Spleen (tissue), 11 donors: ENCODE measurements around the gene BLNK. TPM values are rescaled to one million over a fixed set of nuclear protein-coding genes. Genes with fewer than 3 reads are reported as not detected.

Source experiments
- DNase-seq: peaks from one replicate; pipeline ENCODE4 v3.0.0-alpha.2; 2020
- H3K27ac ChIP-seq, 8 donors: fragments of 200-600 bp; sonication (generic) in 7 of 8; 1 replicate in 4 of 8; 2 replicates in 4 of 8; pipeline versions ENCODE4 v1.5.0 to v1.8.0; 2016 to 2021; ENCODE audit warnings: inconsistent platforms in 4 of 8, mild to moderate bottlenecking in 4 of 8, moderate library complexity in 1 of 8
- H3K27me3 ChIP-seq, 7 donors: fragments of 200-600 bp; sonication (generic) in 6 of 7; replicated peaks in 1 of 7; 1 replicate in 4 of 7; 2 replicates in 3 of 7; pipeline versions ENCODE4 v1.5.0 to v1.8.0; 2016 to 2021; ENCODE audit warnings: inconsistent platforms in 3 of 7, mild to moderate bottlenecking in 1 of 7
- H3K36me3 ChIP-seq, 6 donors: fragments of 200-600 bp; sonication (generic) in 5 of 6; 1 replicate in 4 of 6; 2 replicates in 2 of 6; pipeline versions ENCODE4 v1.5.0 to v1.8.0; 2016 to 2021; ENCODE audit warnings: inconsistent platforms in 2 of 6
- H3K4me1 ChIP-seq, 6 donors: fragments of 200-600 bp; sonication (generic) in 5 of 6; 1 replicate in 3 of 6; 2 replicates in 3 of 6; pipeline versions ENCODE4 v1.5.0 to v1.8.0; 2016 to 2021; ENCODE audit warnings: inconsistent platforms in 3 of 6
- H3K4me3 ChIP-seq, 8 donors: fragments of 200-600 bp; sonication (generic) in 7 of 8; 1 replicate in 4 of 8; 2 replicates in 4 of 8; pipeline versions ENCODE4 v1.5.0 to v1.8.0; 2016 to 2021; ENCODE audit warnings: inconsistent platforms in 4 of 8, mild to moderate bottlenecking in 4 of 8, moderate library complexity in 2 of 8
- H3K9me3 ChIP-seq, 8 donors: fragments of 200-600 bp; sonication (generic) in 7 of 8; 1 replicate in 4 of 8; 2 replicates in 4 of 8; pipeline versions ENCODE4 v1.5.0 to v1.8.0; 2016 to 2021; ENCODE audit warnings: inconsistent platforms in 4 of 8
- POLR2A ChIP-seq, 3 donors: fragments of 450-650 bp; IDR thresholded peaks; one replicate each; pipeline ENCODE4 v1.5.1; 2017; ENCODE audit warnings: antibody characterized with exemption in 3 of 3, mild to moderate bottlenecking in 1 of 3
- POLR2AphosphoS5 ChIP-seq, 3 donors: sonication (generic); formaldehyde crosslinking; IDR thresholded peaks; one replicate each; pipeline ENCODE4 v1.5.1; 2017; ENCODE audit warnings: antibody characterized with exemption in 3 of 3
- WGBS, 5 donors: extraction: QIAGEN DNeasy Blood & Tissue Kit in 3 of 5; methylation state at CpG; one replicate each; pipeline versions ENCODE4 v1.1.5 to v1.1.7; 2013 to 2018; 5-methylcytosine and 5-hydroxymethylcytosine counted together
- intact Hi-C: fragments of 100-400 bp; cut with DNase I; formaldehyde crosslinking; loops from one replicate; pipeline ENCODE4 v1.15.0; 2023; ENCODE audit warnings: low total_unique reads
- polyA plus RNA-seq, 3 donors: library from polyadenylated mRNA; stranded (reverse); fragments of 200-250 nt; gene quantifications; one replicate each; pipeline ENCODE4 v1.2.1, GENCODE V29; 2013
- total RNA-seq, 7 donors: library from RNA; depleted of rRNA in 3 of 7; stranded (reverse); fragments of >200 nt in 3 of 7; fragmentation: NEBNext Ultra II Directional in 4 of 7; extraction: Animal tissue kit (Norgen Biotek cat#: 25700) in 4 of 7; gene quantifications; one replicate each; pipeline versions ENCODE4 v1.1.0 to v1.2.1, GENCODE V29; 2016 to 2021
- TF ChIP-seq, protein P1 (sequence below), 11 experiments: fragments of 200-600 bp in 7 of 11; fragments of 450-650 bp in 4 of 11; sonication (generic) in 4 of 11; IDR thresholded peaks in 8 of 11; conservative IDR thresholded peaks in 3 of 11; 1 replicate in 7 of 11; 2 replicates in 4 of 11; pipeline versions ENCODE4 v1.4.0 to v1.8.0; 2016 to 2021; ENCODE audit warnings: antibody characterized with exemption in 11 of 11, inconsistent platforms in 4 of 11, mild to moderate bottlenecking in 1 of 11
- donor health status: healthy with polysubstance abuse.
- donor health status: DM: no; HTN: no; CAD: no; lungs with moderate emphysema.
- donor health status: DM: no; HTN: no; CAD: no.
- donor health status: Bipolar disorder and iron deficiency.
- donor health status: healthy.
- donor health status: DM: no; HTN: no; CAD: no.
- donor health status: DM: yes; HTN: yes; CAD: no.

The BLNK gene
- total and polyA plus RNA-seq, 10 donors: 63.7 to 128 (median 91.0) TPM

DNA sequence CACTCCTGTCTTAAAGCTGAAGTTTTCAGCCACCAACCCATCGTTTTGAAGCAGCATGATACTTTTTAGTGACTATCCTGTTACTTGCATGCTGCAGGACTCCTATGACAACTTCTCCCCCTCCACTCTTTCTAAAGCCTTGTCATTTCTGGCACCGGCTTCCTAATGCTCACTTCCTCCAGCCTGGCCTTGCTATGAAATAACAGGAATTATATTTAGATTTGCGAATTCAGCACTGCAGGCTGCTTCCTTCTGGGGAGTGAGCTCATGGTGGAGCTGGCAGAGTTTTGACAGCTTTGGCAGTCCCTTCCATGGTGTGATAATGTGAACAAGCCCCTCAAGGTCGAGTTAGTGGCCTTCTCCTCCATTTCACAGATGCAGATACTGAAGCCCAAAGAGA, 13.4 kb downstream of the BLNK start:
- Histone ChIP-seq H3K4me3 (no peak overlapping the region), H3K9me3 (no peaks in the 10 kb centered on the region), H3K36me3 (no peaks in the 10 kb centered on the region), H3K4me1 (peaks cover 24 to 98% (median 65%) of the 10 kb centered on the region in 6 donors), H3K27ac (peak overlapping the region; percentile 11 to 83 (median 70)), H3K27me3 (no peaks in the 10 kb centered on the region)
- intact Hi-C loops: no loop called here
- DNase-seq: no peak
- TF ChIP-seq, protein P1, sequence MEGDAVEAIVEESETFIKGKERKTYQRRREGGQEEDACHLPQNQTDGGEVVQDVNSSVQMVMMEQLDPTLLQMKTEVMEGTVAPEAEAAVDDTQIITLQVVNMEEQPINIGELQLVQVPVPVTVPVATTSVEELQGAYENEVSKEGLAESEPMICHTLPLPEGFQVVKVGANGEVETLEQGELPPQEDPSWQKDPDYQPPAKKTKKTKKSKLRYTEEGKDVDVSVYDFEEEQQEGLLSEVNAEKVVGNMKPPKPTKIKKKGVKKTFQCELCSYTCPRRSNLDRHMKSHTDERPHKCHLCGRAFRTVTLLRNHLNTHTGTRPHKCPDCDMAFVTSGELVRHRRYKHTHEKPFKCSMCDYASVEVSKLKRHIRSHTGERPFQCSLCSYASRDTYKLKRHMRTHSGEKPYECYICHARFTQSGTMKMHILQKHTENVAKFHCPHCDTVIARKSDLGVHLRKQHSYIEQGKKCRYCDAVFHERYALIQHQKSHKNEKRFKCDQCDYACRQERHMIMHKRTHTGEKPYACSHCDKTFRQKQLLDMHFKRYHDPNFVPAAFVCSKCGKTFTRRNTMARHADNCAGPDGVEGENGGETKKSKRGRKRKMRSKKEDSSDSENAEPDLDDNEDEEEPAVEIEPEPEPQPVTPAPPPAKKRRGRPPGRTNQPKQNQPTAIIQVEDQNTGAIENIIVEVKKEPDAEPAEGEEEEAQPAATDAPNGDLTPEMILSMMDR (IDR thresholded peaks at IDR 0.05 in 8 of 11, conservative IDR thresholded peaks at IDR 0.05 in 3 of 11): no peak
- TF ChIP-seq POLR2A (IDR thresholded peaks at IDR 0.05) (peak in 1 of 3 donors; percentile 29), POLR2AphosphoS5 (IDR thresholded peaks at IDR 0.05) (peak in 1 of 3 donors; percentile 81)
- 16 to 29% (median 20%) methylated on average over 4 of the region's 4 CpGs for WGBS, 5 donors

DNA sequence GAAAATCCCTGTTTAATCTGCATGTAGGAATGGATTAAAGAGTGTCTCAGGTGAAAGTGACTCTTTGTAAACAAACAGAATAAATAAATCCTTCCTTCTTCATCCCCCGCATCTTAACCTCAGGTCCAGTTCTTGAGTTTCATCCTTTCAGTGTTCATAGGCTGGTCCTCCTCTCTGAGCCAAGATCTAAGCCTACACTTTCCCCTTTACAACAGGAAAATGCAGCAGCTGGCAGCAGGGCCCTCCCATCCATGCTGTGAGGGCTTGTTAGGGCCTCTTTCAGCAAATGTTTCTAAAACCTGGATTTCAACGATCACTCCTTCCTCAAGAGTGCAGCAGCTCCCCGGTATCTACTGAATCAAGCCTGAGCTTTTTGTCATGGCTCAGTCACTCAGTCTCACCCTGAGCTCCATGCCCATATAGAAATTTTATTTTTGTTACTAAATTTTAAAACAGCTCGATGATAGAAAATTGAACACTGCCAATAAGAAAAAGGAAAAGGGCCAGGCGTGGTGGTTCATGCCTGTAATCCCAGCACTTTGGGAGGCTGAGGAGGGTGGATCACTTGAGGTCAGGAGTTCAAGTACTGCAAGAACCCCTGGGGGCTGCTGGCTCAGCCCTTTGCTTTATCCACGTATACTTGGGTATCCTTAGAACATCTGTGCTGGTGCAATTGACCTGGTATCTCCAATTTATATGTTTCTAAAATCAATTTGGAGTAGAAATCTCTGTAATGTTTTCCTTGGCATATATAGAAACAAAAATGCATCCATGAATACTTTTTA, 15.6 kb downstream of the BLNK start:
- no peak overlapping the region for H3K4me3 ChIP-seq
- 58 to 72% (median 64%) methylated on average over 5 to 6 of the region's 6 CpGs for WGBS, 5 donors
- TF ChIP-seq POLR2AphosphoS5 (IDR thresholded peaks at IDR 0.05) (no peak), POLR2A (IDR thresholded peaks at IDR 0.05) (no peak)
- TF ChIP-seq, protein P1 (IDR thresholded peaks at IDR 0.05 in 8 of 11, conservative IDR thresholded peaks at IDR 0.05 in 3 of 11): no peak
- H3K27me3 ChIP-seq: no peaks in the 10 kb centered on the region
- H3K4me1 ChIP-seq: peaks cover 24 to 98% (median 68%) of the 10 kb centered on the region in 6 donors
- intact Hi-C loops: no loop called here
- no peak for DNase-seq
- H3K9me3 ChIP-seq: no peaks in the 10 kb centered on the region
- H3K27ac ChIP-seq: peak overlapping the region; percentile 32 to 83 (median 72)
- peaks cover 0 to 5% (median 0%) of the 10 kb centered on the region in 6 donors for H3K36me3 ChIP-seq

DNA sequence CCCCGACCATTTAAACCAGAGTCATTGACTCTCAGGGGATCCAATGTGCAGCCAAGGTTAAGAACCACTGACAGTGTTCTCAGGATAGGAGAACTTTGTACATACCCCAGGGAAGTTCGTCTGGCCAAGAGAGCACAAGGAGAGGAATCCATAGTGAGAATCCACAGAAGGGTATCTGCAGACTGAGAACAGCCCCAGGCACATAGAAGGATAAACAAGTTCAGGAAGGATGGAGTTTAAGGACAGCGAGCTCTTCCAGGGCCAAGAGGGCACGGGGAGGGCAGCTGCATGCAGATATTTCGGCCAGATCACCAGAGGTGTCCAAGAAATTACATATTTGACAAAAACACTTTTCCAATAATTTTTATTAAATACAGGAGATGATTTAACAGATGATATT, 16.4 kb downstream of the BLNK start:
- Histone ChIP-seq H3K4me1 (peaks cover 24 to 98% (median 70%) of the 10 kb centered on the region in 6 donors), H3K36me3 (peaks cover 0 to 5% (median 0%) of the 10 kb centered on the region in 6 donors), H3K4me3 (peak overlapping the region in 6 of 8 donors; percentile 20 to 61 (median 28)), H3K9me3 (no peaks in the 10 kb centered on the region), H3K27ac (peak overlapping the region; percentile 32 to 83 (median 72)), H3K27me3 (no peaks in the 10 kb centered on the region)
- WGBS, 5 donors: 65 to 84% (median 75%) methylated on average over 5 of the region's 5 CpGs
- intact Hi-C loops: no loop called here
- no peak for DNase-seq
- TF ChIP-seq POLR2AphosphoS5 (IDR thresholded peaks at IDR 0.05): peak in 1 of 3 donors; percentile 46
- no peak for TF ChIP-seq POLR2A (IDR thresholded peaks at IDR 0.05)

DNA sequence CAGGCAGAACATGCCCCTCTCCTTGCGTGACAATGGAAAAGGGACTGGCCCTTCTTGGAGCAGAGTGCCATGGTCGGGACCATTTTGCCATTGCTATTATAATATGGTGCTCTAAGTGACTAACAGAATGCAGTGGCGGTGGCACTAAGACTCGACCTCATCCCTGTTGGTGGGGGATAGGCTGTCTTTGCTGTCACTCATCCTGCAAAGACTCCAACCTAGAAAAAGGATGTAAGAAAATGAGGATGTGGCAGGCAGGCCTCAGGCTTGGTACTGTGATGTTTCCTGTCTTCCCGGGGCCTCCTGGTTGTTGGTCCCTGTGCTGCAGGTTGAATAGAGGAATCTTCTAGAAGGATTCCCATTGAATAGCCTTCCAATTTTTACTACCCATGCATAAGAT, 18.6 kb downstream of the BLNK start:
- Histone ChIP-seq H3K4me3 (peak overlapping the region in 2 of 8 donors; percentile 44 to 61), H3K9me3 (no peaks in the 10 kb centered on the region), H3K36me3 (peaks cover 0 to 6% (median 0%) of the 10 kb centered on the region in 6 donors), H3K27me3 (no peaks in the 10 kb centered on the region), H3K27ac (peak overlapping the region in 5 of 8 donors; percentile 65 to 83 (median 72)), H3K4me1 (peaks cover 10 to 89% (median 55%) of the 10 kb centered on the region in 6 donors)
- TF ChIP-seq, protein P1 (IDR thresholded peaks at IDR 0.05 in 8 of 11, conservative IDR thresholded peaks at IDR 0.05 in 3 of 11): no peak
- TF ChIP-seq POLR2AphosphoS5 (IDR thresholded peaks at IDR 0.05): no peak
- TF ChIP-seq POLR2A (IDR thresholded peaks at IDR 0.05): no peak
- 66 to 75% (median 69%) methylated on average over 5 of the region's 5 CpGs for WGBS, 5 donors
- intact Hi-C loops: no loop called here
- no peak for DNase-seq
